ENCODE data around the gene ZBP1.

GRCh38 chr20:57610261-57610952, 9.8 kb downstream of the ZBP1 start:
- TF ChIP-seq CSDC2 (CRISPR knock-in tag; IDR thresholded peaks at IDR 0.05) (no peak), PATZ1 (CRISPR knock-in tag; IDR thresholded peaks at IDR 0.05; ENCODE audit: borderline replicate concordance) (no peak), POU6F1 (CRISPR knock-in tag; IDR thresholded peaks at IDR 0.05; ENCODE audit: borderline replicate concordance, low read depth) (no peak), ZNF565 (CRISPR knock-in tag; conservative IDR thresholded peaks at IDR 0.05; ENCODE audit: low read depth) (no peak), GLIS3 (CRISPR knock-in tag; IDR thresholded peaks at IDR 0.05) (no peak), ARNTL (CRISPR knock-in tag; IDR thresholded peaks at IDR 0.05; ENCODE audit: borderline replicate concordance, low read depth) (no peak), ESRRG (CRISPR knock-in tag; IDR thresholded peaks at IDR 0.05) (no peak), ISL1 (CRISPR knock-in tag; IDR thresholded peaks at IDR 0.05) (no peak), TSHZ2 (CRISPR knock-in tag; IDR thresholded peaks at IDR 0.05) (no peak), SNAI2 (CRISPR knock-in tag; IDR thresholded peaks at IDR 0.05) (no peak), RARB (CRISPR knock-in tag; IDR thresholded peaks at IDR 0.05) (no peak), ZC3H10 (CRISPR knock-in tag; IDR thresholded peaks at IDR 0.05) (no peak), TCF4 (CRISPR knock-in tag; IDR thresholded peaks at IDR 0.05; ENCODE audit: borderline replicate concordance) (no peak), ZFP3 (CRISPR knock-in tag; IDR thresholded peaks at IDR 0.05) (no peak)

Measured in SK-N-SH treated with all-trans-retinoic acid at 6 μM for 48 hours (cell line).